Activated CD8-positive, alpha-beta memory T cell treated with anti-CD3 and anti-CD28 coated beads for 1 hour (primary cell): ENCODE data around the gene MIAT.
"Not testable (repeated sequence)": the region's sequence is repeated elsewhere in the genome, so short reads cannot be mapped to it uniquely, and the experiment has no call there.

ENCODE experiments used
- DNase-seq, 2 donors: peaks; one replicate each; pipeline ENCODE4 v3.0.0-alpha.2; 2020; ENCODE audit warnings: low read depth in 1 of 2; ENCODE audit errors: extremely low read depth in 1 of 2

Gene MIAT

GRCh38 chr22:26656891-26657851, at the start of gene MIAT:
Gene MIAT (plus strand): TSS chr22:26657588.
- DNase-seq: peak; percentile 31 to 61

GRCh38 chr22:26608129-26608528, 49.3 kb upstream of the MIAT start:
- no peak for DNase-seq

DNA sequence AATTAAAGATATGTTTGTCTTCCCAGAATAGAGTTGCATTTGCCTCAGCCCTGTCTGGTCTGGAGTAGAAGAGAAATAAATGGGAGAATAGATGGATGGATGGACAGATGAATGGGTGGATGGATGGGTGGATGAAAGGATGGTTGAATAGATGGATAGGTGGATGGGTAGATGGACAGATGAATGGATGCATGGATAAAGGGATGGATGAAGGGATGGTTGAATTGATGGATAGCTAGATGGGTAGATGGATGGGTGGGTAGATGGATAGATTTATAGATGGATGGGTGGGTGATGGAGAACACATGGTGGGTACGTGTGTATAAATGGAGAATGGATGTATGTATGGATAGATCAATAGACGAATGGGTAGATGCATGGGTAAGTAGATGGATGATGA, 48.1 kb upstream of the MIAT start:
- DNase-seq: no peak

DNA sequence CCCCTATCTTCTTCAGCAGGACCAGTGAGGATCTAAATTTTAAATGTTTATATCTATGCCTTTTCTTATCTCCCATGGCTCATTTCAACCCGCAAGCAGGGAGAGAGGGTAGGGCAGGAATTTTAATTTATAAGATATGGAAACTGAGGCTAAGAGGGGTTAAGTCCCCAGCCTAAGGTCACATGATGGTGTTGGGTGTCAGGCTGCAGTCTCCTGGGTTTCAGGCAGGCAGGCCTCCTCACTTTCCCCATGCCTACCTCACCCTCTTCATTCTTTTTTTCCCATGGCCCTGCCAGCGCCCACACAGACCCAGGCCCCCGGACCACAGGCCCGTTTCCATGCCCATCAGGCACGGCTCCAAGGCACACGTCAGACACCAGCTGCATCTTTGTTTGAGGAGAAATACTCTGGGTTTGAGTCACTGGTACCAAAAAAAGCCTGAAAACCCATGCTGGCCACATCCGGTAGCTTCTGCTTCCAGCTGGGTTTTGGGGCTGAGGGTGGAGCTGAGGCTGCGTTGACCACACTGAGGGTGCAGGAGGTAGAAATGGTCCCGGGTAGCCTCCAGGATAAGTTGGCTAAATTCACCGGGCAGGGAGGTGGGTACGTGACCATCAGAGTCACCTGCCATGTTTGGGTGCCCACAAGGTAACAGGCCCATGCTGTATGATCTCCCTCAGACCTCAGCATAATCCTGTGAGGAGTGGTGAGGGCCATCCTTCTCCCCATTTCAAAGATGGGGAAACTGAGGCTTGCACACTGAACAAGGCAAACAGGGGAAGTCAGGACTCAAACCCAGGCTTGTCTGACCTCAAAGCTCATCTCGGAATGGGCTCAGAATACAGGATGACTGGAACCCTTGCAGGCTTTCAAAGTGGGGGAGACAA, 47.1 kb upstream of the MIAT start:
- DNase-seq: no peak

DNA sequence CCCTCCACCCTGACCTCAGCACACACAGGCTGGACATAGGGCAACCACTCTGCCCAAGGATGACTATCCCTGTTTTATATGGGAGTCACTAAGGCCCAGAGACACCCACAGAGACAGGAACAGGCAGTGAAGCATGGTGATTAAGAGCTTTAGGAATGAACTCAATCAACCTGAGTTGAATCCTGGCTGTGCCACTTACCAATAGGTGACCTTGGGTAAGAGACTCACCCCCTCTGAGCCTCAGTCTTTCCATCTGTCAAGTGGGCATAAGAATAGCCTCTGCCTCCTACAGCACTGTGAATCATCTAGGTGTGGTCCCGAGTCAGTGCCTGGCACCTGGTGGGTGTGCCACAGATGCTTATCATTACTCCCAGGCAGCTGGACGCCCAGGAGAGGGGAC, 46.4 kb upstream of the MIAT start:
- DNase-seq: no peak

DNA sequence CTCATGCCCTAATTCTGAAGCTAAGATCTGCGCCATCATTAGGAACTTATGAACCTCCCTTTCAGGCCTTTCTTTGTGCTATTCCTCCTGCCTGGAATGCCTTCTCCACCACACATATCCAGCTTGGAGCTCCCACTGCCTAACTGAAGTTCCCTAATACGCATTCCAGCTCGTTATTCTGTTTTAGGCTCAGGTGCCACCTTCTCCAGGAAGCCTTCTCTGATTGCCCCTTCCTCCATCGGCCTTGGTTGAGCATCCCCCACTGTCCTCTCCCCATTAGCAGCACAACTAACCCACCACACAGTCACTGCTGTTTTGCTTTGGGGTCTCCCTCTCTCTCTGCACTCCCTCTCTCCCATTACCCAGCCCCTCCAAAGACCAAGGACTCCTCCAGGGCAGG, 44.7 kb upstream of the MIAT start:
- no peak for DNase-seq

- DNase-seq: not testable (repeated sequence)
Observed at GRCh38 chr22:26613753-26614152, 43.6 kb upstream of the MIAT start.

DNA sequence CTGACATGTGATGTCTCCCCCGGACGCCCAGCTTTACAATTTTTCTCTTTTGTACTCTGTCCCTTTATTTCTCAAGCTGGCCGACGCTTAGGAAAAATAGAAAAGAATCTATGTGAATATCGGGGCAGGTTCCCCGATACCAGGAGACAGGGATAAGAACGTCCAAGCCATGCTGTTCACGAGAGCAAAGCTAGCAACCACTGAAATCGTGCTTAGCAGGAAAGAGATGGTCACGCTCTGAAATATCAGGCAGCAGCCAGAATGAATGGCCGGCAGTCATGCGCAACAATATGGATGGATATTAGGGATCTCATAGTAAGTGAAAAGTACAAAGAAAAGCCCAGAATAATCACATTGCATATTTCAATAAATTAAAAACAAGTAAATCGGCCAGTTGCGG, 43.1 kb upstream of the MIAT start:
- DNase-seq: no peak

DNA sequence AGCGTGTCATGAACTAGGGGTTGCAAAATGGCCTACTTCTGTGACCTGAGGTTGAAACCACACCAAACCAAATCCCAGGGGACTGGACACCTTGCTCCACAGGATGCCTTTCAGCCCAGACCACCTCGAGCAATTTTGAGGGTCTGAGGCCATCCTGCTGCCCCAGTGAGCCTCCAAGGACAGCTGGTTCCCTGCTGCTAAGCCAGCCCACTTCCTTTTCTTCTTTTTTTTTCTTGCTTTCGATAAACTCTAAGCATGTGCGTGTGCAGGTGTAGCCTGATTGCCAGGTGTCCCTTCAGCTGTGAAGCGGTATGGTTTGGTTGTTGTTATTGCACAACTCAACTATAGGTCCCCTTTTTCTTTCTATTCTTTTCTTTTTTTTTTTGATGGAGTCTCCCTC, 42.2 kb upstream of the MIAT start:
- no peak for DNase-seq

GRCh38 chr22:26615830-26616435, 41.5 kb upstream of the MIAT start:
- DNase-seq: no peak

DNA sequence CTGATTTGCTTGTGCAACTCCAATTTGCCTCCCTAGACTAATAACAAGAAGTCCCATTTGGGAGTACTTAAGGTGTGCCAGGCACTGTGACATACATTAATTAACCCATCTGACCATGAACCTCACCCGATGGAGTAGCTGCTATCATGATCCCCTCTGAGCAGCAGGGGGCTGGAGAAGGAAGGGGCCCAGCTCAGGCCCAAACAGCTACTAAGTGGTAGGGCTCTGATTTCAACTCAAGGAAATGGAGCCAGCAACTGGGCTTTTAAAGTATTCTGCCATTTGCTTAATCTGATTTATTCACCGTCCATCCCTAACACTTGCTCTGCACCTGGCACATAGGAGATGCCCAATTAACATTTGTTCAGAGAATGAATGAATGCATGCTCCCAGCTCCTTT, 40.7 kb upstream of the MIAT start:
- DNase-seq: no peak

DNA sequence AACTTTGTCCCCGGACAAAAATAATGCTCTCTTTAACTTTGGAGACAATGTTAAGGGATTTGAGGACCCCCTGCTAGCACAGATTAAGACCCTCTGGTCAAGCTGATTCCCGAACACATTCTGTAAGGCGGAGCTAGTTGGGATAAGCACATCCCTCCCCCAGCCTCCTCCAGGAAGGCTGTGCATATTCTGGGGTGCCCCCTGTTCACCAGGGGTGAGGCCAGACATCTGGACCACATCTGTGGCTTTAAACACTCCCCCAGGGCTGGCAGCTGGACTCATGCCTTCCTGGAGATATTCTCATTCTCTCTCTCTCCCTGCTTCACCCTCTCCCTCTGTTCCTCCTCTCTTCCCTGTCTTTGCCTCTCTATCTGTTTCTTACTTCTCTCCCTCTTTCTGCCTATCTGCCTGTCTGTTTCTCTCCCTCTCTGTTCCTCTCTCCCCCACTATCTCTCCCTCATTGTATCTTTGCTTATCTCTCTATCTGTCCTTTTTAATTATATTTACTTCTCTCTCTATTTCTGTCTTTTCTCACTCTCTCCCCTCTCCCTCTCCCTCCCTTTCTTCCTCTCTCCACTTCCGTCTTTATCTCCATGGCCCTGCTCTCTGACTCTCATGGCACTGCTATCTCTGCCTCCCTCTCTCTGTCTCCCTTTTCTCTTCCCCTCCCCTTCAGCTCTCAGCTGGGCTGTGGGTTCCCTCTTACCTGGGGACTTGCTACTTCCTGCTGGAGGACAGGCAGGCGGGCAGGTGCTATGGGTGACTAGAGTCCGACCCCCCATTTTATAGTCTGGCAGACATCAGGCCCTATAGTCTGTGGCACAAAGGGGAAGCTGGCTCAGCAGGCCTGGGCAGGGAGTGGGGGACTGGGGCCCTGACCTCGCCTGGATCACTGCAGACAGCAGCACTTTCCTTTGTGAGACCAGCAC, 39.9 kb upstream of the MIAT start, which contains the start of gene CRYBB1:
TSS of gene CRYBB1 (minus strand) at position 757 of the 929 bp plus-strand sequence. CDS start 1,708 bp downstream, outside the sequence.
- DNase-seq: no peak

DNA sequence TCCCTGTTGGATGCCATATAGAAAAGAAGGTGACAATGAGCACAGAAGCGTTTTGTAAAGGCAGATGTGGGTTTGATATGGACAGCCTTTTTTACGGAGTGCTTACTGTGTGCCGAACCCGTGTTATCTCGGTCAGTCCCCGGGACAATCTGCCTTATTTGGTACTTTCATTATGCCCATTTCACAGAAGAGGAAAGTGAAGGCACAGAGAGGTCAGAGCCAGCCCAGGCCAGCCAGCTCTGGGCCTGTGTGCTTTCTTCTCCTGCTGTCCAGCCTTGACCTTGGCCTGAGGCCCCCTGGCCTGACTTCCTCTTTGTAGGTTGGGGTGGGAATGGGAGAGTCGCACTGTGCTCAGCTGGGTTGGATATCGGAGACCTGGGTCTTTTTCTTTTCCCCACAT, 38.9 kb upstream of the MIAT start:
- DNase-seq: no peak

DNA sequence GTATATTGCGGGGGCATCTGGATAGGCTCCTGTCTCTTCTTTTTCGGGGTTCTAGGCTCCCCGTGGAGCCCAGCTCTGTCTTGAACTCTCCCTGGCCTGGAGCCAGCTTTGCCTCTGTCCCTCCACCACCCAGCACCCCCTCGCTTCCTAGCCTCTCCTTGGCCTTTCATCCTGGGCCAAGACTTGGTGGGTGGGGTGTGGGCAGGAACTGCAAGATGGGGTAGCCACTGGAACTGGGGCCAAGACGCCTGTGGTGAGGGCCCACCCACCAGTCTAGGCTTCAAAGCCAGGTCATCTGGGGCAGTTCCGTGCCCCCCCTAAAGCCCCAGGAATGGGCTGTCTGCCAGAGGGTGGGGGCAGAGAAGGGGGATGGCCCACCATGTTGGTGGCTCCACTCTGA, 37.9 kb upstream of the MIAT start:
- no peak for DNase-seq

DNA sequence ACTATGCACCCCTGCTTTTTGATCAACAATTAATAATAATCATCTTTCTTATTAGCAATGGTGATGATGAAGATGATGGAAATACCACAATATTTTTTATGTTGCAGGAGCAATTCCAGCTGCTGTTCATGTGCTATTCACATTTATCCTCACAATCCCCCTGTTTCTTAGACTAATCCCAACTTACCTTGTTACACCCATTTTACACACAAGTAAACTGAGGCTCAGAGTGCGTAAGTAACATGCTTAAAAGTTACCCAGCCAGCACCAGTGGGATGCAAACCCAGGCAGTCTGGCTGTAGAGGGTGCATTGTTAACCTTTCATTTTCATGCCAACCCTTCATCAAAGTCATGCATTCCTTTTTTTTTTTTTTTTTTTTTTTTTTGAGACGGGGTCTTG, 37.2 kb upstream of the MIAT start:
- no peak for DNase-seq

GRCh38 chr22:26621663-26622062, 35.7 kb upstream of the MIAT start, which contains the start of gene CRYBA4:
Gene CRYBA4 (plus strand): TSS chr22:26621963. CDS start chr22:26622597, 634 bp downstream.
- no peak for DNase-seq

DNA sequence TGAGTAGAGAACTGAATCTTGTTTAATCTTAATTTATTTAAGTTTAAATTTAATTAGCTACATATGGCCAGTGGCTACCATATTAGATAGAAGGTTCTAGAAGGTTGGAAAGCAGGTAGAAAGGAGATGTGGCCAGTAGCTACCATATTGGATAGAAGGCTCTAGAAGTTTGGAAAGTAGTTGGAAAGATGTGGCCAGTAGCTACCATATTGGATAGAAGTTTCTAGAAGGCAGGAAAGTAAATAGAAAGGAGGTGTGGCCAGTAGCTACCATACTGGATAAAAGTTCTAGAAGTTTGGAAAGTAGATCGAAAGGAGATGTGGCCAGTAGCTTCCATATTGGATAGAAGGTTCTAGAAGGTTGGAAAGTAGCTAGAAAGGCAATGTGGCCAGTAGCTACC, 33.4 kb upstream of the MIAT start:
- DNase-seq: no peak

DNA sequence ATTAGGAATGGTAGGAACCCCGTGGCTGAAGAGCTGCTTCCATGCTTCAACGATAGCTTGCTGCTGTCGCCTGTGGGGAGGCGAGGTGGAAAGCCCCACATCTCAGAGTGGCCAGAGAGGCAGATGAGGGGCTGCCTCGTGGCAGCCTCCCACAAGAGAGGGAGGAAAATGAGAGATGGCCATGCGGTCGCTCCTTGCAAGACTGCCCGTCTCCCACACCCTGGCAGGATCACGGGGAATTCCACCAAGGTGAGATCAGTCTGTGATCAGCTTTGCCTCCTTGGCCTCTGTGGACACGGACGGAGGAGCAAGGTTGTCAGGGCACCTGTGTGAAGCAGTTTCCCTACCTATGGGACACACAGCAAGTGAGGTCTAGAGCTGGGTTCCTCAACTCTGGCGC, 32.6 kb upstream of the MIAT start:
- no peak for DNase-seq

DNA sequence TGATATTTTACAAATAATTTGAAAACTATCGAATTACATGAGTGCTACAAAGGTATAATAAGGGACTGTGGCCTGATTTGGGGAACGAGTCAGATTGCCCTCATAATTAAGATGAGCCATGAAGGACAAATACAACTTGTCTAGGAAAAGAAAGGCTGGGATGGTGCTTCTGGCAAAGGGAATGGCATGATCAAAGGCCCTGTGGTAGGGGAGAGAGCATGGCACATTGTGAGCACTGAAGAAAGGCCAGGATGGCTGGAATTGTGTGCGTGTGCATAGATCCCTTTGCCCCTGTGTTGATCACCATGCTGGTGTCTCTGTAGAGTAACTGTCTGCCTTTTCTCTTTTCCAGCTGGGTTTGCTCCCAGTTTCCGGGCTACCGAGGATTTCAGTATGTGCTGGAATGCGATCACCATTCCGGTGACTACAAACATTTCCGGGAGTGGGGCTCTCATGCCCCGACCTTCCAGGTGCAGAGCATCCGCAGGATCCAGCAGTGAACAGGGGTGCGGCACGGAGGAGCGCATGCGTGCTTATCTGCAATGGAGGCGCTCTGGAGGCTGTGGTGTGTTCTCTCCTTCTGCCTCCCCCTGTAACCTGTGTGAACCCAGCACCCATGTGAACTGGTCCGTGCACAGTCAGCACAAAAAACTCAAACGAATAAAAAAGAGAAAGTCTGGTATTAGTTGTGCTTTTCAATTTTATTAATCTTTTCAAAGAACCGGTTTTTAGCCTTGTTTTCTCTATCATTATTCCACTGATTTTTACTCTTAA, 27.2 kb upstream of the MIAT start:
- DNase-seq: no peak
